ENCODE data around the gene COL23A1.

COL23A1 gene

DNA sequence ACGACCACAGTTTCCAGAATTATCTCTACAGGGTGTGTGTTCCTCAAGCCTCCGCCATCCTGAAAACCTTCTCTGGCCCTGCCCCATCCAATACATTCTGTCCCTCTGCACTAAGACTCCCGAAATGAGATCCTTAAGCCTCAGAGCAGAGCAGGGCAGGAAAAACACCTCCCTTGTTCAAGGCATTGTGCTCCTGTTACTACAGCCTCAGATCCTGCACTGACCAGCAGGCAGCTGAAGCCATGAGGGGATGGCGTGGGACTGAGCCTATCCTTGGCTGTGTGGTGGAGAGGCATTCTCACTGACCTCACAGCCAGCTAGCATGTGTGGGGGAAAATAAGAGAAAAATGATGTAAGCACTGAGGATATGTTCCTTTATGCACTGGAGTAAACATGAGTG is 250.9 kb downstream of the COL23A1 start:
- DNase-seq (ENCODE audit: low read depth), result no peak

DNA sequence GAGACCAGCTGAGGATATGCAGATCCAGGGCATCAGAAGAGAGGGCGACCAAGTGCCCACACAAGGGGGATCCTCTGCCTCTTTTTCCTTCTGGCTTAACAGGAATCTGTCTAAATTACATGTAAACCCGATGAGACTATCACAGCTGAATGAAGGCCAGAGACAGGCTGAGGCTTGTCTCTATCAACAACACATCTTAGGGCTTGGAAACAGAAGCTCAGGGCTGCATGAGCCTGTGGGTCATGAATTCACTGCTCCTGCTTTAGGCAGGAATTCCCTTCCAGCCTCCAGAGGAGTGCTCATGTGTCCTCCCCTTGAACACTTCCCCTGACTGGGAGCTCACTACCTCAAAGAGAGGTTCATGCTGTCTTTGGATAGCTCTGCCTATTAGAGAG is 251.4 kb downstream of the COL23A1 start:
- no peak for DNase-seq (ENCODE audit: low read depth)

DNA sequence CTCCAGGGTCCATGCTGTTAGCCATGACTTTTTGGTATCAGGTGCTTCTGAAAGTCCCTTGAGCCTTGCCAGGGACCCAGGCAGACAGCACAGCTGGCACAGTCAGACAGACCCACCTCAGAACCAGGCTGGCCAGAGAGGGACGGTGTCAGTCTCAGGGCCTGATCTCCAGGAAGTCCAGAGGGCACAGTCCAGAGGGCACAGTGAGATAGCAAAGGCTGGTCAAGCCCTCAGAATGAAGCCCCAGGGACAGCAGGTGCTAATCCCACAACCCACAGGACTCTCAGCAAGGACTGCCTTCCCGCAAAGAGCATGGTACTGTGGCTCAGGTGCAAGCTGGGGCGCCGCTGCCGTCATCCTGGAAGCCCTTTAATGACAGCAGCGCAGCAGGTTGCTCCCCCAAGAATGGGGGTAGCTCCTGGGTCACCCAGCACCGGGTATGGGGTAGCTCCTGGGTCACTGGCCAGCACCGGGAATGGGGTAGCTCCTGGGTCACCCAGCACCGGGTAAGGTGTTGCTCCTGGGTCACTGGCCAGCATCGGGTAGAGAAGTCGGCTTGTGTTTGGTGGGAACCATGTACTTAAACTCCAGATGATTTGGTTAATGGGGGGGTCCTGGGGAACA is 252.0 kb downstream of the COL23A1 start:
- no peak for DNase-seq (ENCODE audit: low read depth)

DNA sequence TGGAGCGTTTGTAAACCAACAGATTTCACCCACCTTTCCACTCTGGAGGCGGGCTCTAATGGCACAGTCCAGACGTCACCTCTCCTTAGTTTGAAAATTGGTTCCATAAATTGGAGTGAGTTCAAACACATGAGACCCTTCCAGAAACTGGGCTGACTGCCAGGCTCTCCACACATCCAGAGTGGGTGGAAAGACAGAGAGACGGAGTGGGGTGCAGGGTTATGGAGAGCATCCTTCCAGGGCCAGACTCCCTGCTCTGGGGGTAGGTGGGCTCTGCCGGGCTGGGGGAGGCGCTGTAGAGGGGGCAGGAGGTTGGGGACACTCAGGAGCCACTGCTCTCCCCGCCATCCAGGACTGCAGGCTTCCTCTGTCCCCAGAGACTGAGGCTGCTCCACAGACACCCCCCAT is 252.9 kb downstream of the COL23A1 start:
- no peak for DNase-seq (ENCODE audit: low read depth)

DNA sequence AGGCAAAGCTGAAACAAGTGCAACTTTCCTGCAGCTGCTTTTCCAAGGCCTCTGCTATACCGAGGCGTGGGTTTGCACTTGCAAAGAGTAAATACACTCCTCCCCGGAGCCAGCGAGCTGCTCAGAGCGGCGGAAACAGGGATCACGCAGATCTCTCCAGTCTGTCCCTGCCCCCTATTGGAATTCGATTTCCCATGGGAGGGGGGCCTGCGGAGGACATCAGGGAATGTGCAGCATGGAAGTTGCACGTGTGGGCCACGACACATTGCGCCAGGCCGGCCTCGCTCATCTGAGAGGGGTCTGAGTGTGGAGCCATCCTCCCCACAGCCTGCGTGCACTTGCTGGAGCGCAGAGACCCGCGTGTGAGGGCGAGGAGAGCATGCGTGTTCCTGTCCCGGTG is 253.3 kb downstream of the COL23A1 start:
- DNase-seq (ENCODE audit: low read depth), result no peak

DNA sequence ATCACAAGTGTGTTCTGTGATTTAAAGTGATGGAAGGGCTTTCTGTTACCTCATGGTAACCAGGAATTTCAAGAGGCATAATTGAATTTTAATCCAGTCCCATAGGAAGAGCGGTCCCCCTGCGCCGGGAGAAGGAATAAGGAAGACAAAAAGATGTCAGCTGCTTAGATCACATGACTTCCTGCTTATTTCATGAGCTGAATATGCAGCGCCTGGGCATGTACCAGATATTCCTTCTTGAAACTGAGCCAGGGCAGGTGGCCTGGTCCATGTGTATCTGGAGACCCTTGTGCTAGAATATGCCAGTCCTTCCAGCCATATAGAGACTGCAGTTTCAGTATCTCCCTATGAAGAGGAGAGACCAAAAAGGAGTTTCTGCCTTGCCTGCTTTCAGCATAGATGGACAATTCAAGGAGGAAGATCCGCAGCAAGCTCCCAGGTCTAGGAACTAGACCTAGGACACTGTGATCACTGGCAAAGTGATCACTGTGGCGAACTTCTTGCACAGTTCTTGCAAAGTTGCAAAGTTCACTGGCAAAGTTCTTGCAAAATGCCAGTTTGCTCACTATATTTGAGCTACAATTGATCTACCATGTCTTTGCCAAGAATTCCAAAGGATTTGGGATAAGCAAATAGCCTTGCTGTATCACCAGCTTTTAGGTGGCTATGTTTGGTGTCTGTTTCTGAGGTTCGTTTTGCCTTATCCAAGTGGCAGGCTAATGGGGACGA is 254.7 kb downstream of the COL23A1 start:
- DNase-seq (ENCODE audit: low read depth), result no peak

DNA sequence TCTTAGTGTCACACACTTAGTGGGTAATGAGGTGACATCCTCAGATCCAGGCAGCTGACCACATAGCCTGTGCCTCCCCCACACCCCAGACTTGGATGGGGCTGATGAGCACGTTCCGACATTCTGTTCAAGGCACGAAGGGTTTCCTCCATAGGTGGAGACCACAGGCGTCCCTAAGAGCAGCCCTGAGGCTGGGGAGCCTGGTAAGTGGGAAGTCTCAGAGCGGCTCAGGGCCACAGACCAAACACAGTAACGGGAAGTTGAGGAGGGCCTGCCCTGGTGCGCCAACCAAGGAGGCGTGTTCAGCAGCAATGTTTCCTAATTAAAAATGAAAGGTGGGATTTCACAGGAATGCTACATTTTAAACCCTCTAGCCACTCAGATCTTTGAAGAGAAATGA is 255.3 kb downstream of the COL23A1 start:
- no peak for DNase-seq (ENCODE audit: low read depth)

DNA sequence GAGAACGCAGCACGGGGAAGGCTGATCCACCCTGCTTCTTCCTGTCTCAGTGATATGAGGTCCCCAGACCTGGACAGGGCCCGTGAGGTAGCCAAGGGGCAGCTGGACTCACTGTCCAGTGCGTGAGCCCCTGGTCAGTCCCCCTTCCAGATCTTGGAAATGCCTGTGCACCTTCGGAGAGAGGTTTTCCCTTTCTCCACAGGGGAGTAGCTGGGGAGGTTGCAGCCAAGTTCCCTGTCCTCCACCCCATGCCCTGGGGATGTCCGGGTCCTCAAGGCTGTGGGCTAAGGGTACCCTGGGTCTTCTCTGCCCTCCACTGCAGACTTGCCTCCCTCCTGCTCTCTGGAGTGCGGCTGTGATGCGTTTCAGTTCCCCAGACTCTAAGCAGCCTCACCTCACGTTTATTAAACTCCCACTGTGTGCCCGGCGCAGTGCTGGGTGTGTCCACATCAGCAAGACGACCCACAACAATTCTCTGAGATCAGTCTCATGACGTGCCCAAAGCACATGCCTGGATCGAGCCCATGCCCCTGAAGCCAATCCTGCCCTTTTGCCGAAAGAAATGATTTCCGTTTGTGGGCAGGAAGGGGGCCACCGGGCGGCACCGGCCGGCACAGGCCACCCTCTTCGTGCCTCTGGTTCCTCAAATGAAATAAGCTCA is 256.2 kb downstream of the COL23A1 start:
- no peak for DNase-seq (ENCODE audit: low read depth)

DNA sequence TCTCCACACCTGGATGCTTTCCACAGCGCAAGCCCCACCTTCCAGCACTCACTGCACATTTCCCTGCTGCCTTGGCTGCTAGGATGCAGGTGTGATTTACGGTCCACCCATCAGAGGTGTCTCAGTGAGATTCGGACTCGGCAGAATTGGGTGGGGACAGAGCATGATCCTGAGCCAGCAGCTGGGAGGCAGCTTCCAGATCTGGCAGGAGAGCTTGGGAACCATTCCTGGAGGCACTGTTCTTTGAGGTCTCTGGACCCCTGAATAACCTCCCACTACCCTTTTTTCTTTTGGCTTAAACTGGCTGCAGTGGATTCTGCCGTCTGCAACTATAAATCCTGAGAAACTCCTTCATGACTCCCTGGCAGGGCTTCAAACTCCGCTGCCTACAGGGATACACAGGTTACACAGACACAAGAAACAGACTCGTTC is 258.0 kb downstream of the COL23A1 start:
- no peak for DNase-seq (ENCODE audit: low read depth)

DNA sequence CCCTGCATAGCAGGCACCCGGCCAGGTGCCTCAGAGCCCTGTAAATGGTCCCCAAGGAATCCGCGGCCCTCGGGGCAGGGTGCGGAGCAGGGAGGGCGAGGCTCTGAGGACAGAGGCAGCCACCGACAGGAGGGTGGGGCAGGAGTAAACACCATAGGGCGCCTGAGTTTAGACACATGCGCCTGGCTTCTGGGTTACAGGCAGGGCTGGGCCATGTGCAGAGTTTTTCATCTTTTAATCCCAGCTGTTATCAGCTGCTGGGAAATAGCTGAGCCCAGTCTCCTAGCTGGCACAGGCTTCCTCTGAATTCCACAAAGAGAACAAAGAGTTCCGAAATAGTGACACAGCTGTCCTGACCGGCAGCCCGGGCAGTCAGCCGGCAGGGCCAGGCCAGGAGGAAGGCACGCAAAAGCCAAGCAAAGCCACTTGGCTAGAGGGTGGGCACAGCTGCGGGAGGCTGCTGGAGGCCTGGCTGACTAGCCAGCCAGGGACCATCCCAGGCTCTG is 258.6 kb downstream of the COL23A1 start:
- DNase-seq (ENCODE audit: low read depth), result no peak

DNA sequence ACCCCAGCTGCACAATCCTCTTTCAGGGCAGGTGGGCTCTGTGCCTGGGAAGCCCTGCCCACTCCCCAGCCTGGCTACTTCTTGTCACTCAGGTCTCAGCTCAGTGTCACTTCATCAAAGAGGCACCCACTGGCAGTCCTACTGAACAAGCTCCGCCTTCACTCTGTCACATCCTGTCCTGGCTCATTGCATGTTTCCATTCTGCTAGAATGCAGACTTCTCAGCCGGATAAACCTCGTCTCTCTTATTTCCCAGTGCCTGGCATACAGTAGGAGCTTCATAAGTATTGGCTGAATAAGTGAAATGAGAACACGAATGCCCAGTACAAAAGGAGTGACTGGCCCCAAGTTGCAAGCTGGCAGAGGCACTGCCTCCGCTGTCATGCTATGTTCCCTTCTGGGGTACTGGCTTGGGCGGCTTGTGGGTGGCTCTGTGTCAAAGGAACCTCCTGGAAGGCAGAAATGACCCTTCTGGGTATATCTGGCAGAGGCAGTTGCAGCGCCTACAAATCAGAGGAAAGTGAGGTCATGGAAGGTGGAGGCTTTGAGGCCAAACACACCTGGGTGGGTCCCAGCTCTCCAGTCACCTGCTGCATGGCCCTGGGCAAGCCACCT is 259.3 kb downstream of the COL23A1 start:
- no peak for DNase-seq (ENCODE audit: low read depth)

DNA sequence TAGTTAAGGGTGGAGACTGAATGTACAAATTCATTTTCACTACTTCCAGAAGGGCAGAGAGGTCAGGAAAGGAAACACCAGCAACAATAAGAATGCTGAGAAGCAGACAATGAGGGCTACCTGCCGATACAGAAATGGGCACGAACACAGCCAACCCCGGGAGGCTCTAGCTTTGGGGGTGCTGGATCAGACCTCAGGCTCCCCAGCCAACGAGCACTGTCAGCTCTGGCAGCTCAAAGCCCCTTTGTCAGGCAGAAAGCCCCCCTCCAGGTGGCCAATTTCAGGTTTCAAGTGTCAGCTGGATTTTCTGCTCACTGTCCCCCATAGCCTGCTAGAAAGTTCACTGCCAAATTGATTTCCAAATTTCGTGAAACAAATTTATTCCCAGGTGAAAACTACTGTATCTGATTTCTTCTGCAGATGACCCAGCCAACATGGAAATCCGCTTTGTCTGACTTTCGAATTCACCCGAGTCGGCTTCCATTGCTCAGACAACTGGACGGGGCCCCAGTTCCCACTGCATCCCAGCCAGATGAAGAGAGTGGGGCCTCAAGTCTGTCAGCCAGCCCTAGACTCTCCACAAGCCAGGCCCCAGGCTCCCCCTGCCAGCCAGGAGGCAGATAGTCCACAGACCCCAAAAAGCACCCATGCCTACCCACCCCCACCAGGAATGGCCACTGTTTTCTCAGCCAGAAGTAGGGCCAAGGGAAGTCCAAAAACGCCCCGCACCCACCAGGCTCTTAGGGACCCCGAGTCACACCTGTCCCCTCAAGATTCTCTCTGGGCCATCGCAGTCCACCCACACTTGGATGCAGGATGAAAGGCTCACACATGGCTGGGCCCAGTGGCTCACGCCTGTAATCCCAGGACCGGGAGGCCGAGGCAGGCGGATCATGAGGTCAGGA is 261.1 kb downstream of the COL23A1 start:
- no peak for DNase-seq (ENCODE audit: low read depth)

DNA sequence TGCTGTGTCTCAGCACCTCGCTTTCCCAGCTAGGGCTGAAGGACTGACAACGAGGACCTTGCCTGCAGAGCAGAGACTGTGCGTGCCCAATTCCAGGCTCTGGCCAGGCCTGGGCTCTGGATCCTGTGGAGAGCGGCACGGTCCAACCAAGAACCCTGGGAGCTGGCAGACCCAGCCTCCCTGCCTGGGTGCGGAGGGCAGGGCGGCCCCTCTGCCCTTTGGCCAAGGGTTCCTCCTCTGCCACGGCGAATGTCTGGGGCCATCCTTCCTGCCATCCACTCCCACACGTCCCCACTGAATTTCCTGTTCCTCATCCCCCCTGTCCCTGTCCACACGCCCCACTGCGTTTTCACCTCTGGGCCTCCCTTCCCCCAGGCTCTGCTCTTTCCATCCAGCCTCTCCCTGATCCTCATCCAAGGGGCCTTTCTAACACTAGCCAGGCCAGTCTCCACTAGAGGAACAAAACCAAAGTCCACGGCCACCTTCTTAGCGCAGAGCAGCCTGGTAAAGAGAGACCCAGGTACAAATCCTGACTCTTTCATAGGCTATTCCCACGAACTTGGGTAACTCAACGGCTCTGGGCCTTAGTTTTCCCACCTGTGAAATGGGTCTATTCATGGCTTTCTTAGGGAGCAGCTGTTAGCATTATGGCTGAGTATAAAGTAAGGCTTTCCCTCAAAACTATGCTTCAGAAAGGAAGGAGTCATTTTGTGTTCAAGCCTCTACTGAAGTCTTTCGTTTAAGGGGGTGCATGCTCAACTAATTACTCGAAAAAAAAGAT is 262.1 kb downstream of the COL23A1 start:
- no peak for DNase-seq (ENCODE audit: low read depth)

DNA sequence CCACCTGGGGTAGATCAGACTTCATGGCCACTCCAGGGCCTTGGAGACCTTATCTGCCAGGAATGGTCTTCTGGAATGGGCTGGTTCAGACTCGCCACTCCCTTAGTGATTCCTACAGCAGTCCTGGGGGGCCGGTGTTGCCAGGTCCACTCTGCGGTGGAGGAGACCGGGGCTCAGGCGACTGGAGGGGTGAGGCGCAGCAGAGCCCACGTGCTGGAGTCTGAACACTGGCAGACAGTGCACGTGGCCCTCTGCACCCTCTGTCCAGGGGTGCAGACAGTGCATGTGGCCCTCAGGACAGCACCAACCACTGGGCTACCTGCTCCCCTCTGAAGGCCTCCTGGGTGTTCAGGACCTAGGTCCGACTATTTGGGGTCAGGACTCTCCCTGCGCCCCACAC is 262.7 kb downstream of the COL23A1 start:
- DNase-seq (ENCODE audit: low read depth), result no peak

DNA sequence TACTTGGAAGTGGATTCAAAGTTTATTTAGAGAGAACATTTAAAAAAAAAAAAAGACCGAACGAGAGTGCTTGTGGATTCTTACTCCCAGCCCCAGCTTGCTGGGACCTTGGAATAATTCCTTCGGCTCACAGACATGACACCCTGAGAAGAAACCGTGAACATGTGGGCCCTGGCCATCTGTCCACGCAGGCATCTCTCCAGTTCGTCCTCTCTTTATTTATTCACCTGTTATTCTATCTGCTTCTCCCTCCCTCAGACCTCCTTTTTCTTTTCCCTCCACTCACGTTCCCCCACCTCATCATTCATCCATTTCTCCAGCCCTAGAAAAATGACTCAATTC is 263.8 kb downstream of the COL23A1 start:
- DNase-seq (ENCODE audit: low read depth), result no peak

DNA sequence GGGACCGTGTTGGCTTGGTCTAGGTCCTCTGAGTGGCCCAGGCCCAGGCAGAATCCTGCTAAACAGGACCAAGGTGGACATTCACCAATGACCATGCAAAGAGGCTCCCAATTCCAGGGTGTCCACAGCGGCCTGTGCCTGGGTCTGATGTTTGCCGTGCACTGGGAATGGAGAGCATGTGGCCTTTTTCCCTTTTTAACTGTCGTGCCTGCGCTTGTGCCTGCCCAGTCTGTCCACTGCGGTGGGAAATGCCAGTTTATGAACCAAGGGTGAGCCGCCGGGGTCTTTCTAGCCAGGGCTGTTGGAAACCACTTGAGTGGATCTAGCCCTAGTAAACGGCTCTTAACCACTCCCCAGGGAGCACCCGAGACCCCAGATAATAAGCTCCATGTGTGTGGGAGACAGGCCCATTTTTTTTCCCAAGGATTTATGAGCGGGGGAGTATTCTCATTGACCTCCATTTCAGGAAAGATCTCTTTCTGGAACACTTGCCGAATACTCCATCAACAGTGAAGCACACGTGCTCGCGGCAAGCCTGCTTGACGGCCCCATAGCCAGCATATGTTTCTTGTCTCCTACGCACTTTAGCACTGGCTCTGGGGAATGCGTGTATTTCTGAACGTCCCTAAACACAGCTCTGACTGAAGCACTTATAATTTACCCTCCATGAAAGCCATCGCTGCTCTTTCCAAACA is 264.4 kb downstream of the COL23A1 start:
- DNase-seq (ENCODE audit: low read depth), result no peak

DNA sequence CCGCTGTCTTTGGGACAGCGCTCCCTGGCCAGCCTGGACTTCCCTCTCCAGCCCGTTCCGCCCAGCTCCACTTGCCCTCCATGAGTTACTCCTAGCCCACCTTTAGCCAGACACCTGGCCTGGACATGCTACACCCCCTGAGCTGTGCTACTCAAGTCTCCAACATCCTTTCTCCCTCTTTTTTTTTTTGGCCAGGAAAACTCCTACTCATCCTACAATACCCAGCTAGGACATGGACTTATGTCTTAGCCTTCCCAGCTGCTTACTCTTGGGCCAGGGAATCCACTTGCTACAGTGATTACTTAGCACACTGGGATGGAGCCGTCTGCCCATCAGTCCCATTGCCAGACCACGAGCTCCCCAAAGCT is 264.9 kb downstream of the COL23A1 start:
- DNase-seq (ENCODE audit: low read depth), result no peak

DNA sequence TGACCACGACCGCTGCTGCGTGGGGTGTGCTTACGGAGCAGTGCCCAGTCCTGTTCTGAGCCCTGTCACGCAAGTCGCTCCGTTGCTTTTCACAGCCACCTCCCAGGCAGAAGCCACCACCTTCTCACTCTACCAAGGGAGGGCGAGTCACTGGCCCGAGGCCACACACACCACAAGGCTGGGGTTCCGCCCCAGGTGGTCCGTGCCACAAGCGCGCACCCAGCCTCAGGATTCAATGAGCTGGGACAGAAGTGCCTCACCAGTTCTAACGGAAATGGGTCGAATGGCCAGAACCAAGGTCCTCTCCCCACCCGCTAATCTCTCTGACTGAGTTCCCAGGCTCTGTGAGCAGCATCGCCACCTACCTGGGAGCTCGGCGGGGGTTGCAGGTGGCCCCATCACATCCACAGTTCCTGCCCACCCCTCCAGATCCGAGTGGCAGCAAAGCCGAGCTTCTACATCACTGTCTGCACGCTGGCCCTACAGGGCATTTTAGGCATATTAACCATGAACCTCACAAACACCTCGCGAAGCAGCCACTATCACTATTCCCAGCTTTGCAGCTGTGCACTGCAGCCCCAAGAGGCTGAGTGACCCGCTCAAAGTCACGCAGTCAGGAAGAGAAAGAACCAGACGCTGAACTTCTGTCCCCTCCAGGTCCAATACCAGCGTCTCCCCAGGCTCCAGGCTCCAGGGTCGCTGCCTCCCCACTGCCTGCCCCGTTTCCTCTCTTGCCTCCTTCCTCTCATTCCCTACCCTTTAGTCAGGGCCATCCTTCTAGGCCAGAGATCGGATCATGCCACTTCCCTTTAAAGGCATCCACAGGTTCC is 265.5 kb downstream of the COL23A1 start:
- no peak for DNase-seq (ENCODE audit: low read depth)

DNA sequence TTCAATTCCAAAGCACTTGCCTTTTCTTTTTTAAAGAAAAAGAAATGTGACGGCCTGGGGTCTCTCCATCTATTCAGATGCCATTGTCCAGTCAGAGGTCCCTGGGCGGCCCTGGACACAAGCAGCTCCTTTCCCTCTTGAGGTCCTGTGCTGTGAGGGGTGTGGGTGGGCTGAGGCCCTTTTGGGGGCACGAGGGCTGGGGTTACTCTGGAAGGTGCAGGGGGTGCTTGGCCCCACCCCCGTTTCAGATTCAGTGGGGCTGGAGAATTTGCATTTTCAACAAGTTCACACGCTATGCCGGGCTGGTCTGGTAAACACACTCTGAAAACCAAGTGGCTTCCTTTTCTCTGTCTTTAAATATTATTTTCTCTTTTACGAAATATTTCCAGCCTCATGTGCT is 266.2 kb downstream of the COL23A1 start:
- DNase-seq (ENCODE audit: low read depth), result no peak

DNA sequence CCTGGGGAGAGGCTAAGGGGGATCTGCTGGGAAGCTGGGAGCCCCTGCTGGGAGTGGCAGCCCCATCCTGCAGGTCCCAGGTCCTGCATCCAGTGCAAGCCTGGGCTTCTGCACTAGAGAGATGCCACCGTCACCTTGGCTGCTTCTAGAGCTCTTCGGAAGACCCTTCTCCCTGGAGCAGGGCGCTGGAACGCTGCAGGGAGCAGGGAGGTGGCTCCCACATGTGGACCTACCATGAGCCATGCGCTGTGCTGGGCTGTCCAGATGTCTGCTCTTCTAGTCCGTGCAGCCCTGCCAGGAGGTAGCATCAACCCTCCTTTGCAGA is 266.7 kb downstream of the COL23A1 start:
- DNase-seq (ENCODE audit: low read depth), result no peak

Data from fibroblast of the conjunctiva (primary cell).